CD8-positive, alpha-beta memory T cell (primary cell): ENCODE measurements around the gene CLTCL1. TPM values are rescaled to one million over a fixed set of nuclear protein-coding genes. Genes with fewer than 3 reads are reported as not detected.

Source experiments
- polyA plus RNA-seq: library from polyadenylated mRNA; unstranded; fragments of 300-500 nt; fragmentation: Illumina TruSeq; gene quantifications from one replicate; pipeline ENCODE4 v1.2.3, GENCODE V29; 2021
- total RNA-seq, 2 experiments: library from RNA; stranded (reverse); gene quantifications; one replicate each; pipeline ENCODE4 v1.2.3, GENCODE V29; 2021

The CLTCL1 gene
- total and polyA plus RNA-seq, 3 experiments from 2014 or later, result 0.51 to 0.88 (median 0.58) TPM

Other genes with a start within 250 kb of the CLTCL1 start
- gene DGCR2, start 169.3 kb downstream of the CLTCL1 start, total RNA-seq, result 10 to 100 TPM; 26.9 to 28.4 TPM
- 51.7 TPM for gene DGCR2, start 169.3 kb downstream of the CLTCL1 start, polyA plus RNA-seq
- gene TSSK2, start 160.4 kb downstream of the CLTCL1 start, total RNA-seq, result not detected
- gene TSSK2, start 160.4 kb downstream of the CLTCL1 start, polyA plus RNA-seq, result not detected
- 10 to 100 TPM; 18.7 to 19.6 TPM for gene ESS2, start 147.1 kb downstream of the CLTCL1 start, total RNA-seq
- 9.3 TPM for gene ESS2, start 147.1 kb downstream of the CLTCL1 start, polyA plus RNA-seq
- gene GSC2, start 141.4 kb downstream of the CLTCL1 start, total RNA-seq, result not detected
- not detected for gene GSC2, start 141.4 kb downstream of the CLTCL1 start, polyA plus RNA-seq
- 10 to 100 TPM; 42.4 to 44.7 TPM for gene SLC25A1, start 113.0 kb downstream of the CLTCL1 start, total RNA-seq
- 69.9 TPM for gene SLC25A1, start 113.0 kb downstream of the CLTCL1 start, polyA plus RNA-seq
- gene HIRA, start 140.0 kb upstream of the CLTCL1 start, total RNA-seq, result 10 to 100 TPM; 38.5 to 44.8 TPM
- 4.6 TPM for gene HIRA, start 140.0 kb upstream of the CLTCL1 start, polyA plus RNA-seq
- gene MRPL40, start 140.8 kb upstream of the CLTCL1 start, total RNA-seq, result 10 to 100 TPM; 47.7 to 48.6 TPM
- 62.4 TPM for gene MRPL40, start 140.8 kb upstream of the CLTCL1 start, polyA plus RNA-seq
- 10 to 100 TPM; 24.4 to 27.7 TPM for gene C22orf39, start 156.0 kb upstream of the CLTCL1 start, total RNA-seq
- 59.9 TPM for gene C22orf39, start 156.0 kb upstream of the CLTCL1 start, polyA plus RNA-seq
- 10 to 100 TPM; 87.3 to 88.8 TPM for gene UFD1, start 187.5 kb upstream of the CLTCL1 start, total RNA-seq
- gene UFD1, start 187.5 kb upstream of the CLTCL1 start, polyA plus RNA-seq, result 82.7 TPM
- gene CDC45, start 188.2 kb upstream of the CLTCL1 start, total RNA-seq, result 100 to 1,000 TPM in 1 of 2 experiments, 10 to 100 TPM in 1; 99.0 to 101 TPM
- gene CDC45, start 188.2 kb upstream of the CLTCL1 start, polyA plus RNA-seq, result 0.17 TPM
- not detected for gene CLDN5, start 232.7 kb upstream of the CLTCL1 start, total RNA-seq
- gene CLDN5, start 232.7 kb upstream of the CLTCL1 start, polyA plus RNA-seq, result not detected